ENCODE data around the gene ANKRD2. TPM values are rescaled to one million over a fixed set of nuclear protein-coding genes. Genes with fewer than 3 reads are reported as not detected.

Gene ANKRD2
- total RNA-seq, 4 donors from 2014 or later, result 0.22 to 1.0 TPM; not detected in 2

DNA sequence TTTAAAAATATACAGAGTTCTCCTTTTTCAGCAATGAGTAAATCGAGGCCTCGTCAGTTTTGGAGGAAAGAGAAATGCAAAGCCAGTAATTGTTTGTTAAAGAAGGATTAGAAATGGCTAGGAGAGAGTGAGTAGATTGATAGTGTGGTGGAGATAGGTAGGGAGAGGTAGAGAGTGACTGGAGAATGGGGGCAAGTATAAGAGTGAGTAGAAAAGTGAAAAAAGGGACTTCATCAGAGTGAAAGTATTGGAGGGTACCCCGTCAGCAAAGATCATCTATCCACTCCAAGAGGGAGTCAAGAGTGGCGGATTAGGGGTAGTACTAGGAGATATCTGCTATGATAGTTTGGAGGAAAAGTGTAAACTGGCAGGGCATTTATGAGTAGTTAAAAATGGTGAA lies 9.2 kb upstream of the ANKRD2 start:
- no peaks in the 10 kb centered on the region for H3K4me1 ChIP-seq
- H3K27me3 ChIP-seq, result no peaks in the 10 kb centered on the region
- no peak for DNase-seq (ENCODE audit: low spot score in 2 of 2)
- H3K27ac ChIP-seq, result no peak overlapping the region
- H3K36me3 ChIP-seq, result peaks cover 0 to 7% (median 0%) of the 10 kb centered on the region in 3 donors
- H3K4me3 ChIP-seq, result no peak overlapping the region
- no peaks in the 10 kb centered on the region for H3K9me3 ChIP-seq
- TF ChIP-seq POLR2A (IDR thresholded peaks at IDR 0.05) (no peak), EP300 (IDR thresholded peaks at IDR 0.05) (no peak)
- TF ChIP-seq, protein P1, sequence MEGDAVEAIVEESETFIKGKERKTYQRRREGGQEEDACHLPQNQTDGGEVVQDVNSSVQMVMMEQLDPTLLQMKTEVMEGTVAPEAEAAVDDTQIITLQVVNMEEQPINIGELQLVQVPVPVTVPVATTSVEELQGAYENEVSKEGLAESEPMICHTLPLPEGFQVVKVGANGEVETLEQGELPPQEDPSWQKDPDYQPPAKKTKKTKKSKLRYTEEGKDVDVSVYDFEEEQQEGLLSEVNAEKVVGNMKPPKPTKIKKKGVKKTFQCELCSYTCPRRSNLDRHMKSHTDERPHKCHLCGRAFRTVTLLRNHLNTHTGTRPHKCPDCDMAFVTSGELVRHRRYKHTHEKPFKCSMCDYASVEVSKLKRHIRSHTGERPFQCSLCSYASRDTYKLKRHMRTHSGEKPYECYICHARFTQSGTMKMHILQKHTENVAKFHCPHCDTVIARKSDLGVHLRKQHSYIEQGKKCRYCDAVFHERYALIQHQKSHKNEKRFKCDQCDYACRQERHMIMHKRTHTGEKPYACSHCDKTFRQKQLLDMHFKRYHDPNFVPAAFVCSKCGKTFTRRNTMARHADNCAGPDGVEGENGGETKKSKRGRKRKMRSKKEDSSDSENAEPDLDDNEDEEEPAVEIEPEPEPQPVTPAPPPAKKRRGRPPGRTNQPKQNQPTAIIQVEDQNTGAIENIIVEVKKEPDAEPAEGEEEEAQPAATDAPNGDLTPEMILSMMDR (IDR thresholded peaks at IDR 0.05), result no peak
- 94 to 96% methylated on average over 4 of the region's 4 CpGs for WGBS, 2 donors

DNA sequence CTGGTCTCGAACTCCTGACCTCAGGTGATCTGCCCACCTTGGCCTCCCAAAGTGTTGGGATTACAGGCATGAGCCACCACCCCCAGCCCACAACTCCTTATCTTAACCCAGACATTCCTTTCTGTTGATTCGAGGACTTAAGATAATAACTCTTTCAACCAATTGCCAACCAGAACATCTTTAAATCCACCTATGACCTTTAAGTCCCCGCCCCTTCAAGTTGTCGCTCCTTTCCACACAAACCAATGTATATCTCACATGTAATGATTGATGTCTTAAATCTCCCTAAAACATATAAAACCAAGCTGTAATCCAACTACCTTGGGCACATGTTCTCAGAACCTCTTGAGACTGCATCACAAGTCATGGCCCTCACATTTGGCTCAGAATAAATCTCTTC lies 7.8 kb upstream of the ANKRD2 start:
- Histone ChIP-seq H3K4me3 (no peak overlapping the region), H3K27ac (no peak overlapping the region), H3K36me3 (peaks cover 0 to 21% (median 0%) of the 10 kb centered on the region in 3 donors), H3K9me3 (no peaks in the 10 kb centered on the region), H3K4me1 (no peaks in the 10 kb centered on the region), H3K27me3 (no peaks in the 10 kb centered on the region)
- WGBS, 2 donors, result 85 to 94% methylated on average over 4 of the region's 4 CpGs
- TF ChIP-seq POLR2A (IDR thresholded peaks at IDR 0.05) (no peak), EP300 (IDR thresholded peaks at IDR 0.05) (no peak)
- TF ChIP-seq, protein P1 (IDR thresholded peaks at IDR 0.05), result no peak
- DNase-seq (ENCODE audit: low spot score in 2 of 2), result no peak

DNA sequence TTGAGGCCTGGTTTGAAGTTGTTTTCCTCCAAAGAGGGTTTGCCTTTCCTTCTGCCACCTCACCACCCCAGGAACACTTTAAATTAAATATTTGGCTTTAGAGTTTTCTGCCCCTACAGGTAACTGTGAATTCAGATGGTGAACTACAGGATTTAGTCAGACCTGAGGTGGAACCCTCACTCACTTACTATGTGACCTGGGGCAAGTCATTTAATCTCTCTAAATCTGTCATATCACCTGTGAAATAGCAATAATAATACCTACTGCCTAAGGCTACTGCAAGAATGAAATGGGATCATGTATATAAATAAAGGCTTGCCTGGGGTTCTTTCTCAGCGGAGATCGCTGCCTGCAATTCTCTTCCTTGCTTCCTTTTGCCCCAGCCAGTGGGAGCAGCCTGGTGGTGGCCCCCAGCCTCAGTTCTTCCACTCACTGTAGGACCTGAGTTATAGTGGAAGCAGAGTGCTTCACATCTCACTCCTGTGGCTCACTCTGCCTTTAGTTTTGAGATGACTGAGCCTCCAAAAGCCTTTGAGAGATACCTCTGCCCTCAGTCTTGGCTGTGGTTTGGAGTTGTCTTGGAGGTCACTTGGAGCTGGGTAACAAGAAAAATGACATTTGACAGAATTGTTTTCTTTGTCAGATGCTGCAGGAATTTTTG lies 6.1 kb upstream of the ANKRD2 start:
- no peak overlapping the region for H3K27ac ChIP-seq
- H3K27me3 ChIP-seq, result no peaks in the 10 kb centered on the region
- 96 to 100% methylated on average over 2 of the region's 2 CpGs for WGBS, 2 donors
- peaks cover 0 to 38% (median 0%) of the 10 kb centered on the region in 3 donors for H3K36me3 ChIP-seq
- H3K9me3 ChIP-seq, result no peaks in the 10 kb centered on the region
- H3K4me1 ChIP-seq, result no peaks in the 10 kb centered on the region
- no peak for TF ChIP-seq EP300 (IDR thresholded peaks at IDR 0.05)
- TF ChIP-seq, protein P1 (IDR thresholded peaks at IDR 0.05), result no peak
- no peak for TF ChIP-seq POLR2A (IDR thresholded peaks at IDR 0.05)
- H3K4me3 ChIP-seq, result no peak overlapping the region
- no peak for DNase-seq (ENCODE audit: low spot score in 2 of 2)

DNA sequence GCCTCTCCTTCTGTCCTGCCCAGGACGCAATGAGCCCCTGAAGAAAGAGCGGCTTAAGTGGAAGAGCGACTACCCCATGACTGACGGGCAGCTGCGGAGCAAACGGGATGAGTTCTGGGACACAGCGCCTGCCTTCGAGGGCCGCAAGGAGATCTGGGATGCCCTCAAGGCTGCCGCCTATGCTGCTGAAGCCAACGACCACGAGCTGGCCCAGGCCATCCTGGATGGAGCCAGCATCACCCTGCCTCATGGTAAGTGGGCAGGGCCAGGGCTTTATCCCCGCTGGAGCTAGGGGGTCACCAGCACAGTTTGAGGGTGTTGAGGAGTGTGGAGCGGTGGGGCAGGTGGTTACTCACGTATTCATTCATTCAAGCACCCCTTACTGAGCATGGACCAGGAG lies 4.7 kb upstream of the ANKRD2 start:
- Histone ChIP-seq H3K27me3 (no peaks in the 10 kb centered on the region), H3K9me3 (no peaks in the 10 kb centered on the region), H3K36me3 (peaks cover 0 to 41% (median 0%) of the 10 kb centered on the region in 3 donors), H3K4me1 (peaks cover 0 to 10% (median 4%) of the 10 kb centered on the region in 4 donors), H3K4me3 (no peak overlapping the region), H3K27ac (no peak overlapping the region)
- 91 to 92% methylated on average over 15 of the region's 15 CpGs for WGBS, 2 donors
- TF ChIP-seq POLR2A (IDR thresholded peaks at IDR 0.05) (no peak), EP300 (IDR thresholded peaks at IDR 0.05) (no peak)
- TF ChIP-seq, protein P1 (IDR thresholded peaks at IDR 0.05), result no peak
- DNase-seq (ENCODE audit: low spot score in 2 of 2), result no peak

DNA sequence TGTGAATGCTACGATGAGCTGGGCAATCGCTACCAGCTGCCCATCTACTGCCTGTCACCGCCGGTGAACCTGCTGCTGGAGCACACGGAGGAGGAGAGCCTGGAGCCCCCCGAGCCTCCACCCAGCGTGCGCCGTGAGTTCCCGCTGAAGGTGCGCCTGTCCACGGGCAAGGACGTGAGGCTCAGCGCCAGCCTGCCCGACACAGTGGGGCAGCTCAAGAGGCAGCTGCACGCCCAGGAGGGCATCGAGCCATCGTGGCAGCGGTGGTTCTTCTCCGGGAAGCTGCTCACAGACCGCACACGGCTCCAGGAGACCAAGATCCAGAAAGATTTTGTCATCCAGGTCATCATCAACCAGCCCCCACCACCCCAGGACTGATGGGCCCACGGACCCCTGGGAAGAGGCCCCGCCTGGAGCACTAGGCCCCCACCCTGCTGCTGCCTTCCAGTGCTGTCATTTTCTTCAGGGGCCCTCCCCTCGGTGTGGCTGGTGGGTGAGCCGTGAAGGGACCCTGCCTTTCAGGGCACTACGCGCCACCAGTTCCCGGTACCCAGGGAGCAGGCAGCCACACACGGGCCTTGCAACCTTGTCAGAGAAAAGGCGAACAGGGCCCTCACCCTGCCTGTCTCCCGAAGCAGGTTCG lies 2.3 kb upstream of the ANKRD2 start:
- Histone ChIP-seq H3K4me3 (no peak overlapping the region), H3K36me3 (peaks cover 0 to 41% (median 0%) of the 10 kb centered on the region in 3 donors), H3K4me1 (peaks cover 0 to 13% (median 4%) of the 10 kb centered on the region in 4 donors), H3K27ac (no peak overlapping the region), H3K9me3 (no peaks in the 10 kb centered on the region), H3K27me3 (no peaks in the 10 kb centered on the region)
- no peak for DNase-seq (ENCODE audit: low spot score in 2 of 2)
- no peak for TF ChIP-seq POLR2A (IDR thresholded peaks at IDR 0.05)
- TF ChIP-seq EP300 (IDR thresholded peaks at IDR 0.05), result no peak
- TF ChIP-seq, protein P1 (IDR thresholded peaks at IDR 0.05), result no peak
- 90% methylated on average over 25 to 27 of the region's 33 CpGs for WGBS, 2 donors
